PC-9 (cell line): ENCODE measurements around the gene GTF3C2.

Experiments
- EZH2 ChIP-seq: fragments of 200-600 bp; sonication (generic); IDR thresholded peaks from 2 replicates; pipeline ENCODE4 v1.8.0; 2017; ENCODE audit warnings: antibody characterized with exemption, low read depth
- TF ChIP-seq, protein P1 (sequence below): fragments of 200-600 bp; sonication (generic); conservative IDR thresholded peaks from 2 replicates; pipeline ENCODE4 v1.6.1; 2017; ENCODE audit warnings: mixed run types, antibody characterized with exemption, mild to moderate bottlenecking, moderate library complexity

- TF ChIP-seq, protein P1, sequence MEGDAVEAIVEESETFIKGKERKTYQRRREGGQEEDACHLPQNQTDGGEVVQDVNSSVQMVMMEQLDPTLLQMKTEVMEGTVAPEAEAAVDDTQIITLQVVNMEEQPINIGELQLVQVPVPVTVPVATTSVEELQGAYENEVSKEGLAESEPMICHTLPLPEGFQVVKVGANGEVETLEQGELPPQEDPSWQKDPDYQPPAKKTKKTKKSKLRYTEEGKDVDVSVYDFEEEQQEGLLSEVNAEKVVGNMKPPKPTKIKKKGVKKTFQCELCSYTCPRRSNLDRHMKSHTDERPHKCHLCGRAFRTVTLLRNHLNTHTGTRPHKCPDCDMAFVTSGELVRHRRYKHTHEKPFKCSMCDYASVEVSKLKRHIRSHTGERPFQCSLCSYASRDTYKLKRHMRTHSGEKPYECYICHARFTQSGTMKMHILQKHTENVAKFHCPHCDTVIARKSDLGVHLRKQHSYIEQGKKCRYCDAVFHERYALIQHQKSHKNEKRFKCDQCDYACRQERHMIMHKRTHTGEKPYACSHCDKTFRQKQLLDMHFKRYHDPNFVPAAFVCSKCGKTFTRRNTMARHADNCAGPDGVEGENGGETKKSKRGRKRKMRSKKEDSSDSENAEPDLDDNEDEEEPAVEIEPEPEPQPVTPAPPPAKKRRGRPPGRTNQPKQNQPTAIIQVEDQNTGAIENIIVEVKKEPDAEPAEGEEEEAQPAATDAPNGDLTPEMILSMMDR, result no peak
- TF ChIP-seq EZH2, result no peak
These were observed 24.3 kb upstream of the GTF3C2 start, which contains the start of gene ZNF513 for GRCh38 chr2:27380626-27381545.
